GM18511 (cell line): ENCODE data around the gene CAPRIN2.
A peak's percentile ranks its signal among the peaks of the same experiment; 100 is the strongest.

Experiments
- ATAC-seq: cut with Tn5 transposase; IDR thresholded peaks from one replicate; pipeline ENCODE4 v1.9.1; 2021; ENCODE audit warnings: mild to moderate bottlenecking, moderate library complexity; ENCODE audit not compliant: unreplicated experiment

Gene CAPRIN2

DNA sequence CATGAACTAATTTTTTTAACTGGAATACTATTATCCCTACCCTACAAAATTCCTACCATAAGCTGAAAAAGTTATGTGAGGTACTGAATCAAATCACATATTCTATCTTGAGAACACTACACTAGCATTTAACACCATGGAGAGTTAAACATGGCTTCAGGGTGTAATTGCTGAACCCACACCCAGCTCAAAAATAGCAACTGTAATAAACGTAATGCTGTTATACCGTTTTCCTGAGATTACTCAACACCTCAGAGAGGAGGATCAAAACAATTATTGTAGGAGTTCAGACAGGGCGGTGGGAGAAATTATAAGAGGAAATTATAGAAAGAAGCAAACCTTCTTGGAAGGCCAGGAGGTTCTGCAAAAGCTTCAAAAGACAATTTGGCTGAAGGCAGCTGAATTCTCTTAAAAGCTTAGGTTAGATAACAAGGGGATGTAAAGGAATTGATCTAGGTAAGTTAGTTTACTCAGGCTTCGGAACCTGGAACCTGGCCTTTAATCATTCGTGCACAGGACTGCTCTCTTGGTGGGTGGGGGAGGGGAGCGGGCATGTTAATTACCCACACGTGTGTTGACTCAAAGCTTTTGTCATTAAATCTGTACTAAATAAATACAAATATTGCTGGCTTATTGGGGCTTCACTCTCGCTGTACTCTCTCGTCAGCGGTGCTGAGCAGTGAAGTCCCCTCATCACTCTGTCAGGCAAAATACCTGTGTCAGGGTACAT is 47.0 kb downstream of the CAPRIN2 start:
- ATAC-seq: no peak

DNA sequence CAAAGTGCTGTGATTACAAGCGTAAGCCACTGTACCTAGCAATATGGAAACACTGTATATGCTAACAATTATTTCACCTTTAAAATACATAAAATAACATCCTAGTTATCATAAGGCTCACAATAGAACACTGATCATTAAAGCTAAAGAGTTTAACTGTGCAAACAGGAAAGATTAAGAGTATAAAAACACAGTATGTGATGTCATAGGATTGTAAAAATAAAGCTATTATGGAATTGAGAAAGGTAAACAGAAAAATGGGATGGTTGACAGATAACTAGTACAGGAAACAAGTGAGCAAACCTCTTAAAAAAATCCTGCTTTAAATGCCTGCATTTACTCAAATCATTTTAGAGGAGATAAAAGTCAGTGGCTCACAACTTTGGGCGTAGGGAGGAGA is 48.3 kb downstream of the CAPRIN2 start:
- ATAC-seq: no peak

DNA sequence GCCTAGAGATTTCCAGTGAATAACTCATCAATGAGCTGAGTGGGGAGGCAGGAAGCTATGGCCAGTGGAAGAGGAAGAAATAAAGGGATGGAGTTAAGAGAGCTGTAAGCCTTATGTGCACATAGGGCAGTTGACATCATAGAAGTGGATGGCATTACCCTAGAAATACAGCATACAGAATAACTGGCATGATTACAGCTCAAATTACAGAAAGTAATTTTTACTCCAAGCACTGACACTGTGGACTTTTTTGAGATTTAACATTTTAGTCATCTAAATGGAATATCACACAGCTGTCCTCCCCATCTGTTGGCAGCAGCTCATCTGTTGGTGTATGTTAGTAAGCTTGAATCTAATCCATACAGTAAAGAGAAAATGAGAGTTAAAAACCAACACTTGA is 53.7 kb downstream of the CAPRIN2 start:
- ATAC-seq: no peak

DNA sequence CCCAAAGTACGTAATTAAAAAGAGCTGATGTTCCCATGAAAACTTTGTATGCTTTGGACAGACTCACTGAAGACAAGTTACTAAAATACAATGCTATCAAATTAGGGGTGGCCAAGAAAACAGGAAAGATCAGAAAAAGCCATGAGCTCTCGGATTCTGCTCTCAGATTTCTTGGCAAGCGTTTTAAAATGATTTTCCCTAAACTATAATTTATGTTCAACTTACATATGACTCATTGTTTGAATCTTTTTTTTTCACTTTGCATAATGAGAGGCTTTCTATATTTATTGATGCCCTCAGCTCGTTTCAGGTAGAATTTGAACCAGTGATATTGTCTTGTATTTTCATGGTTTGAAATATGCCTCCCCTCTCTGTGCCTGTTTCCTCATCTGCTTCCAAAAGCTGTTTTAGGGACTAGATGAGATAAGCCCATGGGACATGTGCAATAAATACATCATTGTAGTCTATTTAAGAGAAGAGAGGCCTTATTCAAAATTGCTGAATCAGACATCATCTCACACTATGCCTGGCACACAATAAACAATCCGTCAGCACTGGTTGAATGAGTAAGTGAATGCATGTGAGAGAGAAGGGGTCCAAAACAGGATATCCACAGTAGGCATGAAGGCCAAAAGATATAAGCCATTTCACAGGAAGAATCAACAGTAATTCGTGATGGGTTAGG is 54.4 kb downstream of the CAPRIN2 start:
- no peak for ATAC-seq

DNA sequence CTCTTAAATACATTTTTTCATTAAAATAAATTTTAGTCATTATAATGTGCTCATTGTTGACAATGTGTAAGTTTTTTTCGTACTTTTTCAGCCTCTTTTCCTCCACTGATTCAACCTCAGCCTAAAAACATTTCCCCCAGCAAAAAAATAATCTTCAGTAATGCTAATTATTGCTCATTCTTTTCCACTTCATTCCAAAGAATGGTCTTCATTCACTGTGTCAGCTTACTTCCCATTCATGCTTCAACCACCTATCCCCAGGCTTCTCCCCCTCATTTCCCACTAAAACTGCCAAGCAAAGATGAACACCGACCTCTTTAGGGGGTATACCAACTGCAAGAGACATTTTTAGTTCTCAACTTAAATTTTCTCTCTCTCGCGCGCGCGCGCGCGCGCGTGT is 56.4 kb downstream of the CAPRIN2 start:
- no peak for ATAC-seq

DNA sequence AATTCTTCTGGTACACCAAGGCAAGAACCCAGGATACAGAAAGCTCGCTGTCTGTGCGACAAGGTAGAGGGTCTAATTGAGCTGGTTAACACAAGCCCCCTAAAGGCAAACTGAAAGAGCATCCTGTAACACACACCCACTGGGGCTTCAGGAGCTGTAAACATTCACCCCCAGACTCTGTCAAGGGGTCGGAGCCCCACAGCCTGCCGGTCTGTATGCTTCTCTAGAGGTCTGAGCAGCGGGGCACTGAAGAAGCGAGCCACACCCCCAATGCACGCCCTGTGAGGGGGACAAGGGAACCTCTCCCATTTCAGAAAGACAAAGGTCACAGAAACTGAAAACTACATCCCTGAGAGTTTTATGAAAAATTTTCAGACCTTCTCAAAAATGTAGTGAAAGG is 57.8 kb downstream of the CAPRIN2 start:
- ATAC-seq: no peak

DNA sequence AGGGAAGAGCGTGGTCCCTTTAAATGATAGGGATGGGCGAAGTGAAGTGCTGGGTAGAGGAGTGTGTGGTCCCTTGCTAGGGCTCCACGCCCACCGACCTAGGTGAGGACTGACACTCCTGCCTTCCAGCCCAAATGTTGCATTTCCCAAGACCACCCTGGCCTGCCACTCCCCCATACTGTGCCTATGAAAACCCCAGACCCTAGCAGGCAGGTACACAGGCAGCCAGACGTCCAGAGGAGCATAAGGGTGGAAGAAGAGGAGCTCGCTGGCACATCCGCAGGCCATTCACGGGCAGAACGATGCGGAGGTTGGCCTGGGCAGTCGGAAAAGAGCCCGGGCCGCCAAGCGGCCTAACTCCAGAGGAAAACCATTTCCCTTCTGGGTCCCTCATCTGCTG is 58.3 kb downstream of the CAPRIN2 start:
- ATAC-seq: no peak

DNA sequence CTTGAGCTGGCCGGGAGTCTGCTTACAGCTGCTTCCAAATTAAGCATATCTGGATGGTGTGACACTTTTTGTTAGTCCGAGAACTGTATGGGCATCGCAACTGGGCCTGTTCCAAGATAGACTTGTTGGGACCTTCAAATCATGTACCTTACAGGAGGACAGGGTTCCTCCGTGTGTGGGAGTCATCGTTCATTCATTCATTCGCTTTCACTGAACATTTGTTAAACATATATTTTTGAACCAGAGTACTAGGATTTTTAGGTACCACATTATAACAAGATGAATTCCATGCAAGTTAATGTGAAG is 58.7 kb downstream of the CAPRIN2 start:
- peak; percentile 41 for ATAC-seq

DNA sequence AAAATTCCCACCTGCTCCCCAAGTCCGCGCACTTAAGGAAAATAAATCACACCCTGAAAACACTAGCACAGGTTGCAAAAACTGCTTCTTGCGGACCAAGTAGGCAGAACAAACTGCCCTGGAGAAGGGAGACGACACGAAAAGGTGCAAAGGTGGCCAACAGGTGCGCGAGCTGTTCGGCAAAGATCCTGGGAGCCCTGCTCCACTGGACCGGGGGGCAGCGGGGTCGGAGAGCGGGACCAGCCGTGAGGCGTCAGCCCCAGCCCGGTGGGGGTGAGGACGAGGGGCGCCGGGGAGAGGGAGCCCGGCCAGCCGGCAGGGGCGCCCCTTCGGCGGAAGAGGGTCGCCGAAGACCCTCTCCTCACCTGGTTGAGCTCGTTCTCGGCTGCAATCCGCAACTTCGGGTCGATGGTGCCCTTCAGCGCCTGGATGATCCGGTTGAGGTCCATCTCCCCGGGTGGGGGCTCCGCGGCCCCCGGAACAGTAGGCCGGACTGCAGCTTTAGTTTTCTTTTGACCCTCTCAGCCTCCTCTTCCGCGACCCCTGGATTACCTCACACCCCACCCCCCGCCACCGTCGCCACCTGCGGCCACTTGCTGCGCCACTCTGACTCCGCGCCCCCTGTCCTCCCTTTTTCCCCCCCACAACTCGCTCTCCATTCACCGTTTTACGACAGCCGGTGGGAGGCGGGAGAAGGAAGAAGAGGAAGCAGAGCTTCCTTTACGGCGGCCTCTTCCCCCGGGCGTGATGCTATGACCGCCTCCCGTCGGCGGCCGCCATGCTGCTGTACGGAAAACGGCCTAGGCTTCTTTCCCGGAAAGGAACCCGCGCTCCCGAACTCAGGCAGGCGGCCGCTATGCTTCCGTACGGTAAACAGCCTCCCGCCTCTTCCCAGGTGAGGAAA is 59.3 kb downstream of the CAPRIN2 start, which contains the start of gene IPO8:
TSS of gene IPO8 (minus strand) at position 671 of the 904 bp plus-strand sequence. CDS start at position 449, 222 bp downstream.
- ATAC-seq: peak; percentile 85

DNA sequence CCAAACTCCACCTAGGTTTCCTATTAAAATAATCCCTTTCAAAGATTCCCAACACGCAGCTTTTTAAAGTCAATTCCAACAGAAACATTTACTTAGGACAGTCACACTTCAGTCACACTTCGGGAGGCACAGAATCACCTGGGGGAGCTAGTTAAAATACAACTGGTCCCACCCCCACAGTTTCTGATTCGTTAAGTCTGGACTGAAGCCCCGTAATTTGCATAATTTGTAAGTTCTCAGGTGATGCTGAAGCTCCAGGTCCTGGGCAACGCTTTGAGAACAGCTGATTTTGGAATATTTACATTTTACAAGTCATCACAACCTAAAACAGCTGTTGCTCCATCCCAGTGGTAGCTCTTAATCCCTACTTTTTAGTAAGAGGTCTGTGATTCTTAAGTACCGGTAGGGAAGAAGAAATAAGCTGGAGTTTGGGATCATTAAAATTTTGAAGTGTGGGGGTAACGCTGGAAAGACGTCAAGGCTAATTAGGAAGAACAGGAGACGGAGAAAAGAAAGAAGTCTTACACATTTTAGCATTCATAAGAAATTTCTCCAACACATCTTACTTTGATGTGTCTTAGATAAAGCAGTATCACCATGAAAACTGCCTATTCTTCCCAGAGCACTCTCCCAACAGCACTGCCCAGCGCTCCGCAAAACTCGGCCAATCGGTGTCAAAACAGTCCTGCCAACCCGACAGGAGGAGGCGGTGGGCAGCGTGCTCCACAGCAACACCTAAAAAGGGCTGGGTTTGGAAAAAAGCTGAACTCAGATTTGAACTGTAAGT is 60.1 kb downstream of the CAPRIN2 start:
- peak; percentile 41 for ATAC-seq

DNA sequence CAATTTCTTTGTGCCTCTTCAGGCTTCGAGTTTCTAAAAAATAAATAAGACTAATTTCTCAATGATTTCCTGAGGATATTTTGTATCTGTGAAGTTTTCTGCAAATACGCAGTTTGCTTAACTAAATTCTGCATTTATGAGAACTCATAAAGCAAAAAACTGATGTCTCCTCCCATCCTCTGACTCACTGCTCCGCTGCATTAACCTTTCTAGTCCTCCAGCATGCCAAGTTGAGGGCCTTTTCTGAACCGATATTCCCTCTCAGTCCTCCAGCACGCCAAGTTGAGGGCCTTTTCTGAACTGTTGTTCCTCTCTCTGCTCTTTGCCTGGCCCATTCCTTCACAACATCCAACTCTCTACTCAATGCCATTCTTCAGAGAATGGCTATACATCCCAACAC is 62.3 kb downstream of the CAPRIN2 start:
- no peak for ATAC-seq

DNA sequence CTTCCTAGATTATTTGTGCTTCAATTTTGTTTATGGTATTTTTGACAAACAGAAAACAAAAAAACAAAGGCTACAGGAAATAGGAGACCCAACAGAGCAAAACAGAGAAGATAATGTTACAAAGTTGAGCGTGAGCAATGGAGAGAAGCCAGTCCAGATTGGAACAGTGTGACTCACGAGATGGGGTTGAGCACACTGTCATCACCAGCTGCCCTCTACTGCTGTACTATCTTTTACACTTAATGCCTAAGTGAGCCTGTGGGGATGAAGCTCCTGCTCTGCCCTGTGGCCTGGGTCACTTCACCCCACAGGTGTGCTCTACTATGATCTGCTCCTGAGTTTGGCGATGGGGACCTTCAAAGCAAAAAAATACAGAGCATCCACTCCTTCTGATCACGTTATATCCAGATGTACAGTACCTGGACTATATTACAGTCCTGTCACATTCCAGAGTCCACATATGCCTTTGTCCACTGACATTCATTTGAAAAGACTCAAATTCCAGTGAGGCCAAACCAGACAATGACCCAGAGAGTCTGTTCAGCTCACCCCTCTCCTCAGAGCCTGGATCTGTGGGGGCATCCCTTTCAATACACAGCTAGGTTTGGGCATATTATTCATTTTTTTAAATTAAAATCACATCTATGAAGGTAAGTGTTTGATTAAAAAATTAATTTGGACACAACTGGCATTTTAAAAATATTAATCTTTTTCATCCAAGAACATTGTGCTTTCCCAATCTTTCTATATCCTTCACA is 63.5 kb downstream of the CAPRIN2 start:
- ATAC-seq: no peak

DNA sequence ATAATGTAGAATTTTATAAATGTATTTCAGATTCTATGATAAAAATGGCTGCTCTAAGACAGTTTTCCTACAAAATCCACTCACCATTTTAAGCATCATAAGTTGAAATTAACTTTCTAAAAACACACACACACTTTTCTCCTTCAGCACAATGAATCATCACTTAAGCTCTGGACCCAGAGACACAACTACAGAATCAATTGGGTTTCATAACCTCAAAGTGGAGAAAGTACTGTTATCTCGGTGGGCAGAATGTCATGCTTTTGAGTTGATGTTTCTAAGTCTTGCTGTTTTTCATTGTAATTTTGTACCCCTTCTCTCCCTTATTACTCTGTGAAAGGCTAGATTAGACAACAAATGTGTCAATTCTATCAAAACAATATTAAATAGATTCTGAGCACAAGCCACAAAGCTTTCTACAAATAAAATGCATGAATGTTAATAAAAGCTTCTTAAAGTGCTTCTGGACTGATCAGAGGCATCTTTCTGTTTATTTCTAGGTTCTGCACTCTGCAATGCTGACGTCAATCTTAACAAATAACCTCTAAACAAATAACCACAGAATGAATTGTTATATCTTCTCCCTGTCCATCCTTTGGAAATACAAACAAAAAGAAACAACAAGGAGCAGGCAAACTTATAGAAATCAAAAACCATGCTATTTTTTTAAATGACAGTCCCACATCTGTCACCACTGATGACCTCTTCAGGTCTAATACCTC is 67.3 kb downstream of the CAPRIN2 start:
- no peak for ATAC-seq

DNA sequence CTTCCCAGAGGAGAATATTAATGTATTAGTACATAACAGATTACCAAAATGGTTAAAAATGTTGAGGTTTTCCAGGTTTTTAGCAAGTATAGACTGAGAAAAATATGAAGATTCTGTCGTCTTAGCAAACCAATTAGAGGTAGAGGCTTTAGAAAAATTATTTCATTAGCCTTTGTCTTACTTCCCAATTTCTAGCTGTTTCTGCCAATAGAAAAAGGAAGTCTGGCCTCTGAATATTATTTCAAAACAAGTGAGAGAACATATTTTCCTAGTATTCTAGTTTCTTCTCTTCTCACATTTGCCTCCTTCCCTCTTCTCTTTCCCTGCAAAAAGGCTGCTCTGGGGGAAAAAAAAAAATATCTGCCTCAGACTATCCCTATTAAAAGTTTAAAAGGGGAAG is 75.5 kb downstream of the CAPRIN2 start:
- ATAC-seq: no peak

DNA sequence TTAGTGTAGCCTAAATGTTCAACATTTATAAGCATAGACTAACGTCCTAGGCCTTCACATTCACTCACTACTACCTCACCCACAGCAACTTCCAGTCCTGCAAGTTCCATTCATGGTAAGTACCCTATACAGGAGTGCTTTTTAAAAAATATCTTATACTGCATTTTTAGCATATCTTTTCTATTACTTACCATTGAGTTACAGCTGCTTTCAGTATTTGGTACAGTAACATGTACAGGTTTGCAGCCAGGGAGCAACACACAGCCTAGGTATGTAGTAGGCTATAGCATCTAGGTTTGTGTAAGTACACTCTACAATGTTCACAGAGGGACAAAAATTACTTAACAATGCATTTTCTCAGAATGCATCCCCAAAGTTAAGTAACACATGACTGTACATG is 76.5 kb downstream of the CAPRIN2 start:
- ATAC-seq: no peak

DNA sequence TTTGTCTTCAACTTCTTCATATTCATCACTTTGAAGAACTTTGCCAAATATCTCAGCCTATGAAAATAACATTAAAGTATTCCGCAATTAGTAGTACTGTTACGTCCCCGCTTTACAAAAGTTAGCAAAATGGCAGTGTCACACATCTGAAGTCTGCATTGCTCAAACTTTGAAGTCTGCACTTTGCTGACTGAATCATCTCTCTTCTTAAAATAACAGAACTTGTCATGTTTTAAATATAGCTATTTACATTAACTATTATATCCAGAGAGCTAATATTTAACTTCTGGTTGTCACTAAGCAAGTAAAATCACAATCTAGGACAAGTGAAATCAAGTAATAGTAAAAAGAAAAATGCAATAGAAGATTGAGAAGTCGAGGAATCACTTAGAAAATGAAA is 93.5 kb downstream of the CAPRIN2 start:
- ATAC-seq: no peak
